ENCODE results near the gene KIF5C.

DNA sequence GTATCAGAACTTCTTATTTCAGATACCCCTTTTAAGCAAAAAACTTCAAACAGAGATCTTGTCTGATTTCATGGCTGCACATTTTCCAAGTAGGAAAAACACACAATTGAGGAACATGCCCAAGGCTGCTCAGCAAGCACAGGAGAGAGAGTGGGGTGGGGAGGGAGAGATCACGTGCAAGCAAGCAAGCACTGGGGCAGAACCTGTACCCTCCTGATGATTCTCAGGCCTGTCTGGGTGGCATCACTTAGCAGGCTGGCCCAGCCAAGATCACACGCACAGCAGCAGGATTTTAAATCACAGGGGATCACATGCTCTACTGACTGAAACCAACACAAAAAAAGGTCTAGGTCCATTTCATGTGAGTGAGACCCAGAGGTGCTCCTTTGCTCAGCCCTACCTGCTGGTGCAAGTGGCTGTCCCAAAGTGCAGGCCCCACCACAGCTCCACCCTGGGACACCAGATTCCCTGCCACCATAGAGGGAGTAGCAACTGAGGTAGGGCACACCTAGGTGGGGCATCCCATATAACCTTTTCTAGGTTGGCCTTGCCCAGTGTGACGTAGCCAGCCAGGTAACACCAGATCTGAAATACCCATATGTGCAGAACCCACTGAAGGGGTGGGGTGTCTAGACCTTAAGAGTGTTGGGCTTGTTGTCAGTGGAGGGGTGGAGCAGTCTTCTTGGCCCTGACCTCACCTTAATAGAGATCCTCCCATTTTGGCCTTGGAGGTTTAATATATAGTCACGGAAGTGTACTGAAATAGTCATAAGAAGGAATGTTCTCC, 161.7 kb downstream of the KIF5C start:
- TF ChIP-seq, protein P1, sequence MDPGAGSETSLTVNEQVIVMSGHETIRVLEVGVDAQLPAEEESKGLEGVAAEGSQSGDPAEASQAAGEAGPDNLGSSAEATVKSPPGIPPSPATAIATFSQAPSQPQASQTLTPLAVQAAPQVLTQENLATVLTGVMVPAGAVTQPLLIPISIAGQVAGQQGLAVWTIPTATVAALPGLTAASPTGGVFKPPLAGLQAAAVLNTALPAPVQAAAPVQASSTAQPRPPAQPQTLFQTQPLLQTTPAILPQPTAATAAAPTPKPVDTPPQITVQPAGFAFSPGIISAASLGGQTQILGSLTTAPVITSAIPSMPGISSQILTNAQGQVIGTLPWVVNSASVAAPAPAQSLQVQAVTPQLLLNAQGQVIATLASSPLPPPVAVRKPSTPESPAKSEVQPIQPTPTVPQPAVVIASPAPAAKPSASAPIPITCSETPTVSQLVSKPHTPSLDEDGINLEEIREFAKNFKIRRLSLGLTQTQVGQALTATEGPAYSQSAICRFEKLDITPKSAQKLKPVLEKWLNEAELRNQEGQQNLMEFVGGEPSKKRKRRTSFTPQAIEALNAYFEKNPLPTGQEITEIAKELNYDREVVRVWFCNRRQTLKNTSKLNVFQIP (CRISPR knock-in tag; IDR thresholded peaks at IDR 0.05; ENCODE audit: borderline replicate concordance, low read depth): no peak
- TF ChIP-seq, protein P2, sequence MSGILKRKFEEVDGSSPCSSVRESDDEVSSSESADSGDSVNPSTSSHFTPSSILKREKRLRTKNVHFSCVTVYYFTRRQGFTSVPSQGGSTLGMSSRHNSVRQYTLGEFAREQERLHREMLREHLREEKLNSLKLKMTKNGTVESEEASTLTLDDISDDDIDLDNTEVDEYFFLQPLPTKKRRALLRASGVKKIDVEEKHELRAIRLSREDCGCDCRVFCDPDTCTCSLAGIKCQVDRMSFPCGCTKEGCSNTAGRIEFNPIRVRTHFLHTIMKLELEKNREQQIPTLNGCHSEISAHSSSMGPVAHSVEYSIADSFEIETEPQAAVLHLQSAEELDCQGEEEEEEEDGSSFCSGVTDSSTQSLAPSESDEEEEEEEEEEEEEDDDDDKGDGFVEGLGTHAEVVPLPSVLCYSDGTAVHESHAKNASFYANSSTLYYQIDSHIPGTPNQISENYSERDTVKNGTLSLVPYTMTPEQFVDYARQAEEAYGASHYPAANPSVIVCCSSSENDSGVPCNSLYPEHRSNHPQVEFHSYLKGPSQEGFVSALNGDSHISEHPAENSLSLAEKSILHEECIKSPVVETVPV (CRISPR knock-in tag; IDR thresholded peaks at IDR 0.05): no peak
- no peak for TF ChIP-seq SNAI2 (CRISPR knock-in tag; IDR thresholded peaks at IDR 0.05)
- no peak for TF ChIP-seq GLIS3 (CRISPR knock-in tag; IDR thresholded peaks at IDR 0.05)
- TF ChIP-seq OSR1 (CRISPR knock-in tag; IDR thresholded peaks at IDR 0.05): no peak

Measured in SK-N-SH treated with all-trans-retinoic acid at 6 μM for 48 hours (cell line).